Dermis microvascular lymphatic vessel endothelial cell (primary cell): ENCODE data around the gene GFRA4. TPM values are rescaled to one million over a fixed set of nuclear protein-coding genes. Genes with fewer than 3 reads are reported as not detected.

Experiments used
- DNase-seq, 2 donors: peaks; one replicate each; pipeline versions ENCODE4 v3.0.0 to v3.0.0-alpha.2; 2010; ENCODE audit warnings: low read depth in 2 of 2
- total RNA-seq: library from RNA; depleted of rRNA; stranded (reverse); fragments of >200 nt; gene quantifications from 2 replicates; pipeline ENCODE4 v1.2.1, GENCODE V29; 2014

Gene GFRA4
- total RNA-seq, 1 donor from 2014 or later: not detected

GRCh38 chr20:3694864-3695263 lies 31.7 kb upstream of the GFRA4 start:
- no peak for DNase-seq

- DNase-seq: no peak
These were observed 30.2 kb upstream of the GFRA4 start for GRCh38 chr20:3693376-3693775.

GRCh38 chr20:3692706-3693294 lies 29.6 kb upstream of the GFRA4 start:
- no peak for DNase-seq

- no peak for DNase-seq
These were observed 28.7 kb upstream of the GFRA4 start for GRCh38 chr20:3691897-3692296.

GRCh38 chr20:3691306-3691705 lies 28.1 kb upstream of the GFRA4 start:
- no peak for DNase-seq

- no peak for DNase-seq
These were observed 27.2 kb upstream of the GFRA4 start for GRCh38 chr20:3690413-3690812.

- no peak for DNase-seq
These were observed 26.8 kb upstream of the GFRA4 start for GRCh38 chr20:3689978-3690377.

GRCh38 chr20:3687655-3688054 lies 24.5 kb upstream of the GFRA4 start:
- peak; percentile 27 to 38 for DNase-seq

GRCh38 chr20:3686867-3687321 lies 23.7 kb upstream of the GFRA4 start:
- DNase-seq: no peak

- no peak for DNase-seq
These were observed 23.2 kb upstream of the GFRA4 start for GRCh38 chr20:3686421-3686820.

GRCh38 chr20:3685341-3685740 lies 22.1 kb upstream of the GFRA4 start:
- DNase-seq: no peak

- DNase-seq: no peak
These were observed 19.0 kb upstream of the GFRA4 start, which contains the start of gene ADAM33 for GRCh38 chr20:3681931-3682781. Gene ADAM33, minus strand, starts transcription at chr20:3682010. Its CDS starts 6 bp downstream, at chr20:3682004.

GRCh38 chr20:3681352-3681930 lies 18.2 kb upstream of the GFRA4 start:
- no peak for DNase-seq

GRCh38 chr20:3680701-3681351 lies 17.6 kb upstream of the GFRA4 start:
- no peak for DNase-seq

GRCh38 chr20:3679749-3680700 lies 16.8 kb upstream of the GFRA4 start:
- no peak for DNase-seq

- no peak for DNase-seq
These were observed 15.9 kb upstream of the GFRA4 start for GRCh38 chr20:3678856-3679720.

GRCh38 chr20:3678198-3678597 lies 15.0 kb upstream of the GFRA4 start:
- no peak for DNase-seq

- no peak for DNase-seq
These were observed 14.5 kb upstream of the GFRA4 start for GRCh38 chr20:3677733-3678132.

- no peak for DNase-seq
These were observed 12.0 kb upstream of the GFRA4 start for GRCh38 chr20:3674995-3675900.
